Progenitor cell of endocrine pancreas (in vitro differentiated cells): ENCODE data around the gene TM7SF2. TPM values are rescaled to one million over a fixed set of nuclear protein-coding genes. Genes with fewer than 3 reads are reported as not detected.
"Not testable (repeated sequence)": the region's sequence is repeated elsewhere in the genome, so short reads cannot be mapped to it uniquely, and the experiment has no call there.

Source experiments
- DNase-seq: peaks from one replicate; pipeline ENCODE4 v3.0.0; 2021; ENCODE audit warnings: low spot score; ENCODE audit not compliant: unreplicated experiment
- H3K27ac Mint-ChIP-seq: 2 replicates; pipeline ENCODE4 v1.8.0; 2021; ENCODE audit warnings: mild to moderate bottlenecking, moderate library complexity, mixed read lengths
- H3K27me3 Mint-ChIP-seq: 2 replicates; pipeline ENCODE4 v1.8.0; 2021; ENCODE audit warnings: mixed read lengths
- H3K36me3 Mint-ChIP-seq: 2 replicates; pipeline ENCODE4 v1.8.0; 2022; ENCODE audit warnings: mixed read lengths; ENCODE audit not compliant: insufficient read depth
- H3K4me1 Mint-ChIP-seq: 2 replicates; pipeline ENCODE4 v1.8.0; 2021; ENCODE audit warnings: low read depth, mixed read lengths
- H3K4me3 Mint-ChIP-seq: 2 replicates; pipeline ENCODE4 v1.8.0; 2021; ENCODE audit warnings: low read depth, mild to moderate bottlenecking, moderate library complexity, mixed read lengths
- H3K9me3 Mint-ChIP-seq: 2 replicates; pipeline ENCODE4 v1.8.0; 2021; ENCODE audit warnings: low read depth, mixed read lengths
- CTCF ChIP-seq: fragments of 200-600 bp; sonication (generic); IDR thresholded peaks from one replicate; pipeline ENCODE4 v1.5.0; 2021; ENCODE audit warnings: antibody characterized with exemption, mild to moderate bottlenecking; ENCODE audit not compliant: unreplicated experiment
- total RNA-seq: library from RNA; stranded (reverse); gene quantifications from 2 replicates; pipeline ENCODE4 v1.2.1, GENCODE V29; 2021

Gene TM7SF2
- total RNA-seq, 1 donor from 2014 or later: 124 TPM

- Mint-ChIP-seq H3K27ac (peak overlapping the region; percentile 33), H3K9me3 (no peaks in the 10 kb centered on the region), H3K4me3 (peak overlapping the region; percentile 86), H3K27me3 (no peaks in the 10 kb centered on the region), H3K36me3 (peaks cover 11% of the 10 kb centered on the region), H3K4me1 (peaks cover 11% of the 10 kb centered on the region)
- no peak for TF ChIP-seq CTCF
- DNase-seq: no peak
These were observed 3.9 kb downstream of the TM7SF2 start for GRCh38 chr11:65115361-65116082.

GRCh38 chr11:65116370-65117205, 4.9 kb downstream of the TM7SF2 start:
- peak overlapping the region; percentile 86 for H3K4me3 Mint-ChIP-seq
- H3K9me3 Mint-ChIP-seq: no peaks in the 10 kb centered on the region
- no peak for DNase-seq
- peak overlapping the region; percentile 95 for H3K27ac Mint-ChIP-seq
- TF ChIP-seq CTCF: no peak
- H3K36me3 Mint-ChIP-seq: peaks cover 17% of the 10 kb centered on the region
- no peaks in the 10 kb centered on the region for H3K27me3 Mint-ChIP-seq
- H3K4me1 Mint-ChIP-seq: peaks cover 16% of the 10 kb centered on the region

GRCh38 chr11:65117206-65118096, 5.8 kb downstream of the TM7SF2 start, which contains the start of gene ZNHIT2:
TSS of gene ZNHIT2 (minus strand) at chr11:65117701. CDS start at chr11:65117653, 48 bp downstream.
- H3K4me1 Mint-ChIP-seq: peaks cover 20% of the 10 kb centered on the region
- peak within 1 kb of the TSS; percentile 97 for H3K27ac Mint-ChIP-seq
- H3K36me3 Mint-ChIP-seq: peaks cover 17% of the 10 kb centered on the region
- H3K9me3 Mint-ChIP-seq: no peaks in the 10 kb centered on the region
- H3K4me3 Mint-ChIP-seq: peak within 1 kb of the TSS; percentile 86
- H3K27me3 Mint-ChIP-seq: no peaks in the 10 kb centered on the region
- DNase-seq: peak; percentile 98
- peak; percentile 91 for TF ChIP-seq CTCF

- Mint-ChIP-seq H3K9me3 (no peaks in the 10 kb centered on the region), H3K27ac (peak overlapping the region; percentile 97), H3K36me3 (peaks cover 17% of the 10 kb centered on the region), H3K4me1 (peaks cover 18% of the 10 kb centered on the region), H3K4me3 (peak overlapping the region; percentile 86), H3K27me3 (no peaks in the 10 kb centered on the region)
- no peak for DNase-seq
- peak; percentile 9 for TF ChIP-seq CTCF
These were observed 6.6 kb downstream of the TM7SF2 start for GRCh38 chr11:65118097-65118837.

GRCh38 chr11:65118891-65119669, 7.4 kb downstream of the TM7SF2 start:
- Mint-ChIP-seq H3K36me3 (peaks cover 16% of the 10 kb centered on the region), H3K4me1 (peaks cover 14% of the 10 kb centered on the region), H3K4me3 (peak overlapping the region; percentile 16), H3K27ac (peak overlapping the region; percentile 84)
- not testable (repeated sequence) for DNase-seq, H3K9me3 Mint-ChIP-seq, H3K27me3 Mint-ChIP-seq
